NCI-H774 (cell line): ENCODE data around the gene SPOCK1.
A peak's percentile ranks its signal among the peaks of the same experiment; 100 is the strongest.
"Not testable (repeated sequence)": the region's sequence is repeated elsewhere in the genome, so short reads cannot be mapped to it uniquely, and the experiment has no call there.

ENCODE experiments used
- DNase-seq: peaks from one replicate; lab custom pipeline; 2025; lab: John Stamatoyannopoulos, UW

Gene SPOCK1

DNA sequence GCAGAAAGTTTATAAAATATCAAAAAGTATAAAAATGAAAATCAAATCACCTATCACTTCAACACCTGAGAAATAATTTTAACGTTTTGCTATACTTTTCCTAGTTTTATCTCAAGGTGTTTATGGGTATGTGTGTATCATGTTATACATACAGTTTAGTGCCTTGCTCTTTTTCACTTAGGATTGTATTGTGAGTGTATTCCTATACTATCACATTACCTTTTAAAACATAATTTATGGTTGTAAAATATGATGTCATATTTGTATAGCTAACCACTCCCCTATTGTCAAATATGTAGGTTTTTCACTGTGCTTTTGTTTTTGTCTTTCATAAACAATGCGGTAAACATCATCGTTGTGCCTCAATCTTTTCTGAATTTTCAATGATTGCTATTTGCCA lies 479.9 kb downstream of the SPOCK1 start:
- no peak for DNase-seq

GRCh38 chr5:137016783-137017324 lies 482.3 kb downstream of the SPOCK1 start:
- no peak for DNase-seq

GRCh38 chr5:137015540-137016116 lies 483.5 kb downstream of the SPOCK1 start:
- no peak for DNase-seq

- no peak for DNase-seq
Measured at GRCh38 chr5:137014731-137015130, 484.4 kb downstream of the SPOCK1 start.

DNA sequence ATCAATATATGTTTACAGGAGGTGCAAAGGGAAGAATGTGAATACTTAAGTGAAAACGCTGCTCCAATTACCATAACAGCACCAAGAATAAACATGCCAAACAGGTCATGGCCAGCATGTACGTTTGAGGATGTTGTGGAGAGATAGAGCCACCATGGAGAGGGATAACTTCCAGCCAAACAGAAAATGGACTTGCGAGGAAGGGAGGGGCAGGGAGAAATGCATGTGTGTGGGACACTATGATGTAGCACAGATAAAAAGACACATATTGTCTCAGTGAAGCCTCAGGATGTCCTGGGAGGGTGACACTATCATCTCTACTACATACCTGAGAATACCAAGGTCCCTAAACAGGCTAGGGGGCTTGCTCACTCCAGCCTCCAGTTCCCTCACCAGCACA lies 488.9 kb downstream of the SPOCK1 start:
- DNase-seq, result no peak

GRCh38 chr5:137004279-137004678 lies 494.8 kb downstream of the SPOCK1 start:
- no peak for DNase-seq

- DNase-seq, result no peak
Measured at GRCh38 chr5:137001026-137001569, 498.0 kb downstream of the SPOCK1 start.

- no peak for DNase-seq
Measured at GRCh38 chr5:136999787-137000186, 499.3 kb downstream of the SPOCK1 start.

DNA sequence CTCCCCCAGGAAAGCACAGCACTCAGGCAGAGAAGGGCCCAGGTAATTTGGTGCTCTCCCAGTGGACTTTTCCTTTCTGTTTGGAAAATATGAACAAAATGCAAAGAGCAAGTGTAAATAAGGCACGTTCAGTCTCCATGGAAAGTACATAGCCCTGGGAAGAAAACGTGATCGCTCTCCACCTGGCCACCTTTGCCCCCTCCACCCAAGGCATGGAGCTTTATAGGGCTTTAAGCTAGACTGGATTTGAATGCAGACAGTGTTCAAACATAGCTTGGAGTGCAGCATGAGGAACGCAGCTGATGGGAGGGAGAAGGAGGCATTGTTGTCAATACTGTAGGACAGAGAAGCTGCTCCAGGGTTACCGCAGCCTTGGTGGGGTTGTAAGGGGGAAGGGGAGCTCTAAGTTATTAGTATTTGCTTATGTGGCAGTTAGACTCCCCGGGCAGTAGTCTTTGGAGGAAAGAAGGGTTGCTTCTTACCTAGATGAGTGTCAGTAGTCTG lies 500.2 kb downstream of the SPOCK1 start:
- DNase-seq, result peak; percentile 44

GRCh38 chr5:136994154-136994553 lies 505.0 kb downstream of the SPOCK1 start:
- no peak for DNase-seq

GRCh38 chr5:136992796-136993489 lies 506.2 kb downstream of the SPOCK1 start:
- no peak for DNase-seq

GRCh38 chr5:136985785-136986475 lies 513.2 kb downstream of the SPOCK1 start:
- DNase-seq, result no peak

DNA sequence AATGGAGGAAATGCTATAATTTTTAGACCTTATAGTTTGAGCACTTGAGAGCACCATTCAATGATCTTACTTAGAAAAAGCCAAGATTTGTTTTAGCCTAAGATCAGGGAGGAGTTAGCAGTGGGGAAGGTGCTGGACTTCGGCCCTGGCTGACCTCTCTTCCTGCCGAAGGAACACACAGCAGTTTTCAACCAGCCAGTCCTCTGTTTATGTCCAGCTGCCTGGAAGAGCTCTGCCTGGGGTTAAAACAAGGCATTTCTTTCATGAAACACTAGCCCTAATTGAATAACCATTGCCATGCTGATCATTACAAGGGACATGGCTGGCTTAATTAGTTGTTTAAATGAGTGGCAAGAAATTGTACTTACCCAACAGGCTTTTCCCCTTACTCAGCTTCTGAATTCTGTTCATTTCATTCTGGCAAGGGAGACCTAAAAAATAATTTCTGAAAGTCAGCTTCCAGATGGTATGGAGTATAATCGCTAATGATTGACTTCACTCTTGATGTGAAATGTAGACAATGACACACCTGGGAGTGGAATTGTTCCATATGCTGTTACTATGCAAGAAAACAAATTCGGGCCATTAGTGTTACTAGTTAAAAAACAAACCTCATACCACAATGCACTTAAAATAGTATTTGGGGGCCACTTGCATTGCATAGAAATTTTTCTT lies 514.2 kb downstream of the SPOCK1 start:
- no peak for DNase-seq

GRCh38 chr5:136981936-136982335 lies 517.2 kb downstream of the SPOCK1 start:
- no peak for DNase-seq

DNA sequence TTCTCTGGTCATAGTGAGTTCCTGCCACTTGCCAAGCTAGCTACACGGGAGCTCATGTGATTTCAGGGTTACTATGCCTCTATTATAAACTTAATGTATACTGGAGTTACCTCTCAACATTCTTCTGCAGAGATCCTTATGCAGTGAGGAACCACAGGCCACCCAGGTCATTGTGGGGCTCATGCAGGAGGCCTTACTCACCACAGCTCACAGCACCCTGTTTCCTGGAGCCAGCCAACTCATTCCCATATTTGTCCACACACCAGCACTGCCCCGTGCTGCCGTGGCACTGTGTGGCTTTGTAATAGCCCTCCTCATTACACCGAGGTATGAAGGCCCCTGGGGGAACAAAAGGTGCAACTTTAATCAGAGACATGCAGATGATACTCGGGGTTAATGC lies 520.0 kb downstream of the SPOCK1 start:
- no peak for DNase-seq

GRCh38 chr5:136963504-136963903 lies 535.6 kb downstream of the SPOCK1 start:
- DNase-seq, result no peak

DNA sequence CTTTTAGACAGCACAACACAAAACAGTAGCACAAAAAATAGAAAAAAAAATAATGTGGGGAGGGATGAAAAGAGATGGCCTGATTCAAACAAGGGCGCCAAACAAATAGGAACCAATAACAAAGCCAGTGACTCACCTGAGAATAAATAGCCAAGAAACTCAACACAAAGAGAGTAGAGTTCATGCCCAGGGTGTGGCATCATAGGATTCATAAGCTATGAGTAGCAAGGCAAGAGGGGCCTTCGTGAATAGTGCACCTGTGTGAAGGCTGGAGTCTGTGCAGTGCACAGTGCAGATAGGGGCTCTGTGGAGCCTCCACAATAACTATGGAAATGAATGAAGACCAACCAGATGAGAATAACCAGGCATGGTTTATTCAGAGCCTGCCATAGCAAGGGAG lies 541.7 kb downstream of the SPOCK1 start:
- DNase-seq, result no peak

GRCh38 chr5:136954142-136954541 lies 545.0 kb downstream of the SPOCK1 start:
- DNase-seq, result not testable (repeated sequence)

DNA sequence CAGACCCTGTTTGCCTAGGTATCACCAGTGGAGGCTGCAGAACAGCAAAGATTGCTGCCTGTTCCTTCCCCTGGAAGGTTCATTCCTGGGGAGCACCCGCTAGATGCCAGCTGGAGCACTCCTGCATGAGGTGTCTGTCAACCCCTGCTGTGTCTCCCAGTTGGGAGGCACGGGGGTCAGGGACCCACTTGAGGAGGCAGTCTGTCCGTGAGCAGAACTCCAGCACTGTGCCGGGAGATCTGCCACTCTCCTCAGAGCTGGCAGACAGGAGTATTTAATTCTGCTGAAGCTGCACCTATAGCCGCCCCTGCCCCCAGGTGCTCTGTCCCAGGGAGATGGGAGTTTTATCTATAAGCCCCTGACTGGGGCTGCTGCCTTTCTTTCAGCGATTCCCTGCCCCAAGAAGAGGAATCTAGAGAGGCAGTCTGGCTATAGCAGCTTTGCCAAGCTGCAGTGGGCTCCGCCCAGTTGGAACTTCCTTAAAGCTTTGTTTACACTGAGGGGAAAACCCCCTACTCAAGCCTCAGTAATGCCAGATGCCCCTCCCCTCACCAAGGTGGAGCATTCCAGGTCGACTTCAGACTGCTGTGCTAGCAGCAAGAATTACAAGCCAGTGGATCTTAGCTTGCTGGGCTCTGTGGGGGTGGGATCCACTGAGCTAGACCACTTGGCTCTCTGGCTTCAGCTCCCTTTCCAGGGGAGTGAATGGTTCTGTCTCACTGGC lies 545.6 kb downstream of the SPOCK1 start:
- DNase-seq, result not testable (repeated sequence)

DNA sequence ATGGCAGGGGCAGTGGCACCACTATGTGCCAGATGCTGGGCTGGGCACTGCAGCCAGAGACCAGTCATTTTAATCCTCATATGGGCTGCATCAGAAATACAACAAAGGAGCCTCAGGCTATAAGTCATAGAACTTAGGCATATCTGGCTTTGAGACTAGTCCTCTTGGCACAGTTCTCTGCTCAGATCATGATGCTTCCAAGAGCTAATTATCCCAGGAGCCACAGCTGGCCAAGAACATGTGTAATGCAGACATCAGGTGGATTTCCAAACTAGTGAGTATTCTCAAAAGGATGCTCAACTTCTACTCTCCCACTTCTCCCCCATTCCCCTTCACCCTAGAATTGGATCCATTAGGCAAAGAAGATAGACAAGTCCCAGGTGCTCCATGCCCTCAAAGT lies 571.6 kb downstream of the SPOCK1 start:
- no peak for DNase-seq

DNA sequence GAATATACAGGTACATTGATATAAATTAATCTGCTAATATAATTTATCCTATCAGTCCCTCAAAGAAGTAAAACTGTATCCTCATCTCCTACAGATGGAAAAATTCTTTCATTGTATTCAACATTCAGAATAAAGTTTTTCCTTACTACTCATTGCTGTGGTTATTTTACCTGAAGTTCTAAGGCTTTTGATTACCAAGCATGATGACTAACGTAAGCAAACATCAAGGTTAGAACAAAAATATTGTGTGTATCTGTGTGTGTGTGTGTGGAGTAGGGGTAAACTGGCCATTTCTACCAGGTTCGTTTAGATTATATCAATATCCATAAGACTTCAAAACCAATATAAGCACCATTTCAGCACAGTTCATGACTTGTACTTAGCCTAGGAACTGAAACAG lies 573.1 kb downstream of the SPOCK1 start:
- DNase-seq, result no peak
